ENCODE data around the gene ARHGAP6. TPM values are rescaled to one million over a fixed set of nuclear protein-coding genes. Genes with fewer than 3 reads are reported as not detected.
"Not testable (repeated sequence)": the region's sequence is repeated elsewhere in the genome, so short reads cannot be mapped to it uniquely, and the experiment has no call there.

ARHGAP6 gene
- total and polyA plus RNA-seq, 2 donors (not counting 3 experiments of a cell fraction or from before 2014, with no cell fraction given) = 0.69 to 0.83 TPM

- H3K27ac ChIP-seq (ENCODE audit: insufficient read depth, low read depth, low read length) = no peak overlapping the region
- intact Hi-C loops (cut with micrococcal nuclease) (no loop called here), dilution Hi-C loops (cut with MboI; ENCODE audit: extremely low pct_ligation_motif_present, low sequenced_read_pairs) (no loop called here)
- no peaks in the 10 kb centered on the region for H3K27me3 ChIP-seq (ENCODE audit: control insufficient read depth in 2 of 2, insufficient read depth in 2 of 2, low read length in 2 of 2)
- H3K4me3 ChIP-seq (replicated peaks in 1 of 3; ENCODE audit: insufficient read depth in 1 of 3, low read depth in 1 of 3, low read length in 3 of 3) = no peak overlapping the region
- no peaks in the 10 kb centered on the region for H3K36me3 ChIP-seq (ENCODE audit: control insufficient read depth in 2 of 2, extremely low read depth in 1 of 2, insufficient read depth in 2 of 2, low read length in 2 of 2)
- no peaks in the 10 kb centered on the region for H4K20me1 ChIP-seq (replicated peaks; ENCODE audit: control insufficient read depth, extremely low read depth, insufficient read depth, low read length)
- no TSS peak for BruUV-seq (replicated peaks)
- no peak for FAIRE-seq
- no peak overlapping the region for H2AFZ ChIP-seq (ENCODE audit: low read depth, low read length)
- no peaks in the 10 kb centered on the region for H3K9me3 ChIP-seq (replicated peaks; ENCODE audit: control insufficient read depth, insufficient read depth, low read length)
- H3K9ac ChIP-seq (replicated peaks; ENCODE audit: extremely low read depth, insufficient read depth, low read length) = no peak overlapping the region
- POLR2A ChIA-PET = no interaction called here
- no peaks in the 10 kb centered on the region for H3K79me2 ChIP-seq (ENCODE audit: control insufficient read depth, insufficient read depth, low read length)
- CTCF ChIA-PET = no interaction called here
- H3K9me1 ChIP-seq (replicated peaks; ENCODE audit: control insufficient read depth, extremely low read depth, insufficient read depth, low read length) = no peaks in the 10 kb centered on the region
- H3K4me2 ChIP-seq (ENCODE audit: insufficient read depth, low read length) = no peak overlapping the region
- DNase-seq (ENCODE audit: low read depth, low spot score) = peak; percentile 42
- H3K4me1 ChIP-seq (ENCODE audit: control insufficient read depth, extremely low read depth, insufficient read depth, low read length) = no peaks in the 10 kb centered on the region
- TF ChIP-seq GATA2 (IDR thresholded peaks at IDR 0.05; ENCODE audit: insufficient read depth, insufficient read length, low read depth, low read length) (no peak), POLR2A (IDR thresholded peaks at IDR 0.05; ENCODE audit: low read depth, low read length) (no peak), JUN (IDR thresholded peaks at IDR 0.05; ENCODE audit: borderline replicate concordance, insufficient read depth, insufficient read length, low read depth) (no peak), CTCF (IDR thresholded peaks at IDR 0.05; ENCODE audit: extremely low read depth in 1 of 2, insufficient read depth in 1 of 2, low read depth in 1 of 2, low read length in 2 of 2) (no peak), MAX (IDR thresholded peaks at IDR 0.05; ENCODE audit: insufficient read depth, insufficient read length) (no peak), POLR2AphosphoS5 (IDR thresholded peaks at IDR 0.05; ENCODE audit: insufficient read depth, low read depth, low read length) (no peak), MYC (IDR thresholded peaks at IDR 0.05; ENCODE audit: low read depth, low read length) (no peak), EZH2 (IDR thresholded peaks at IDR 0.05; ENCODE audit: borderline replicate concordance, low read depth, low read length, severe bottlenecking) (no peak), FOS (IDR thresholded peaks at IDR 0.05; ENCODE audit: borderline replicate concordance, insufficient read depth, low read length) (no peak)
These were observed 166.4 kb downstream of the ARHGAP6 start for GRCh38 chrX:11499076-11500044.

GRCh38 chrX:11491375-11491774 lies 174.3 kb downstream of the ARHGAP6 start:
- H3K4me2 ChIP-seq (ENCODE audit: insufficient read depth, low read length); FAIRE-seq; H4K20me1 ChIP-seq (replicated peaks; ENCODE audit: control insufficient read depth, extremely low read depth, insufficient read depth, low read length); H3K9me3 ChIP-seq (replicated peaks; ENCODE audit: control insufficient read depth, insufficient read depth, low read length); DNase-seq (ENCODE audit: low read depth, low spot score); H3K36me3 ChIP-seq (ENCODE audit: control insufficient read depth in 2 of 2, extremely low read depth in 1 of 2, insufficient read depth in 2 of 2, low read length in 2 of 2); H3K79me2 ChIP-seq (ENCODE audit: control insufficient read depth, insufficient read depth, low read length); dilution Hi-C loops (cut with MboI; ENCODE audit: extremely low pct_ligation_motif_present, low sequenced_read_pairs); intact Hi-C loops (cut with micrococcal nuclease); H2AFZ ChIP-seq (ENCODE audit: low read depth, low read length); H3K27ac ChIP-seq (ENCODE audit: insufficient read depth, low read depth, low read length); H3K4me1 ChIP-seq (ENCODE audit: control insufficient read depth, extremely low read depth, insufficient read depth, low read length); H3K9ac ChIP-seq (replicated peaks; ENCODE audit: extremely low read depth, insufficient read depth, low read length); H3K4me3 ChIP-seq (replicated peaks in 1 of 3; ENCODE audit: insufficient read depth in 1 of 3, low read depth in 1 of 3, low read length in 3 of 3); BruUV-seq (replicated peaks); POLR2A ChIA-PET; H3K9me1 ChIP-seq (replicated peaks; ENCODE audit: control insufficient read depth, extremely low read depth, insufficient read depth, low read length); H3K27me3 ChIP-seq (ENCODE audit: control insufficient read depth in 2 of 2, insufficient read depth in 2 of 2, low read length in 2 of 2); CTCF ChIA-PET: not testable (repeated sequence)
